Mesendoderm (in vitro differentiated cells): ENCODE data around the gene RBPJL.

Source experiments
- DNase-seq: peaks from one replicate; pipeline ENCODE4 v3.0.0; 2013
- H2AK5ac ChIP-seq: 2 replicates; pipeline ENCODE4 v1.6.1; 2013; ENCODE audit warnings: low read length, inconsistent platforms
- H2BK120ac ChIP-seq: 2 replicates; pipeline ENCODE4 v1.6.1; 2013; ENCODE audit warnings: low read depth, mild to moderate bottlenecking, low read length, moderate library complexity, mixed read lengths
- H2BK15ac ChIP-seq: replicated peaks from 2 replicates; pipeline ENCODE4 v1.6.1; 2013; ENCODE audit warnings: low read depth, mild to moderate bottlenecking, moderate library complexity
- H2BK5ac ChIP-seq: 2 replicates; pipeline ENCODE4 v1.6.1; 2013; ENCODE audit warnings: low read length, inconsistent platforms
- H3K18ac ChIP-seq: 2 replicates; pipeline ENCODE4 v1.6.1; 2013; ENCODE audit warnings: mild to moderate bottlenecking, low read length, mixed read lengths
- H3K23ac ChIP-seq: one replicate; pipeline ENCODE4 v1.6.1; 2013; ENCODE audit warnings: low read length
- H3K27ac ChIP-seq: 2 replicates; pipeline ENCODE4 v1.5.1; 2013; ENCODE audit warnings: low read depth, mild to moderate bottlenecking, inconsistent platforms, low read length, moderate library complexity
- H3K27me3 ChIP-seq: 2 replicates; pipeline ENCODE4 v1.6.1; 2013; ENCODE audit warnings: low read length, control low read depth, mild to moderate bottlenecking, inconsistent platforms; ENCODE audit not compliant: insufficient read depth, poor library complexity
- H3K36me3 ChIP-seq: 2 replicates; pipeline ENCODE4 v1.6.1; 2013; ENCODE audit warnings: low read length, inconsistent platforms; ENCODE audit not compliant: control insufficient read depth, insufficient read depth
- H3K4ac ChIP-seq: one replicate; pipeline ENCODE4 v1.6.1; 2013; ENCODE audit warnings: low read depth, mild to moderate bottlenecking, low read length, moderate library complexity
- H3K4me1 ChIP-seq: 2 replicates; pipeline ENCODE4 v1.6.1; 2013; ENCODE audit warnings: low read depth, low read length, inconsistent platforms; ENCODE audit not compliant: control insufficient read depth
- H3K4me2 ChIP-seq: 2 replicates; pipeline ENCODE4 v1.6.1; 2013; ENCODE audit warnings: low read length
- H3K4me3 ChIP-seq: 2 replicates; pipeline ENCODE4 v1.5.1; 2013; ENCODE audit warnings: mild to moderate bottlenecking, low read length
- H3K56ac ChIP-seq: one replicate; pipeline ENCODE4 v1.6.1; 2013; ENCODE audit warnings: low read length
- H3K79me1 ChIP-seq: 2 replicates; pipeline ENCODE4 v1.6.1; 2013; ENCODE audit warnings: low read length, inconsistent platforms
- H3K79me2 ChIP-seq: 2 replicates; pipeline ENCODE4 v1.6.1; 2013; ENCODE audit warnings: mild to moderate bottlenecking, low read length; ENCODE audit not compliant: control insufficient read depth, insufficient read depth
- H3K9ac ChIP-seq: 2 replicates; pipeline ENCODE4 v1.6.1; 2013; ENCODE audit warnings: low read length, inconsistent platforms
- H4K5ac ChIP-seq: one replicate; pipeline ENCODE4 v1.6.1; 2013; ENCODE audit warnings: low read length
- H4K8ac ChIP-seq: one replicate; pipeline ENCODE4 v1.6.1; 2013; ENCODE audit warnings: low read depth, mild to moderate bottlenecking, control low read depth, low read length, moderate library complexity
- WGBS: extraction: QIAGEN DNeasy Blood & Tissue Kit; methylation state at CpG from one replicate; pipeline ENCODE4 v1.1.7; 2013; ENCODE audit warnings: low lambda C conversion rate, missing lambda C conversion rate; ENCODE audit not compliant: insufficient coverage; ENCODE audit errors: extremely low coverage; 5-methylcytosine and 5-hydroxymethylcytosine counted together

The RBPJL gene

GRCh38 chr20:45340236-45340847, 33.7 kb downstream of the RBPJL start:
- H3K4me1 ChIP-seq = peaks cover 61% of the 10 kb centered on the region
- H3K79me1 ChIP-seq = peaks cover 41% of the 10 kb centered on the region
- H3K4me3 ChIP-seq = no peak overlapping the region
- no peak overlapping the region for H4K5ac ChIP-seq
- no peak overlapping the region for H3K27ac ChIP-seq
- H3K56ac ChIP-seq = peak overlapping the region; percentile 37
- no peak overlapping the region for H4K8ac ChIP-seq
- no peak overlapping the region for H3K18ac ChIP-seq
- H3K79me2 ChIP-seq = peaks cover 63% of the 10 kb centered on the region
- H2AK5ac ChIP-seq = peak overlapping the region; percentile 16
- no peaks in the 10 kb centered on the region for H3K36me3 ChIP-seq
- H3K4ac ChIP-seq = no peak overlapping the region
- no CpG with 5 or more reads among the region's 5 CpGs for WGBS
- H3K27me3 ChIP-seq = no peaks in the 10 kb centered on the region
- no peak overlapping the region for H2BK120ac ChIP-seq
- peak overlapping the region; percentile 25 for H3K9ac ChIP-seq
- H2BK15ac ChIP-seq = no peak overlapping the region
- H3K4me2 ChIP-seq = no peak overlapping the region
- DNase-seq = peak; percentile 58
- H3K23ac ChIP-seq = no peak overlapping the region
- H2BK5ac ChIP-seq = no peak overlapping the region

DNA sequence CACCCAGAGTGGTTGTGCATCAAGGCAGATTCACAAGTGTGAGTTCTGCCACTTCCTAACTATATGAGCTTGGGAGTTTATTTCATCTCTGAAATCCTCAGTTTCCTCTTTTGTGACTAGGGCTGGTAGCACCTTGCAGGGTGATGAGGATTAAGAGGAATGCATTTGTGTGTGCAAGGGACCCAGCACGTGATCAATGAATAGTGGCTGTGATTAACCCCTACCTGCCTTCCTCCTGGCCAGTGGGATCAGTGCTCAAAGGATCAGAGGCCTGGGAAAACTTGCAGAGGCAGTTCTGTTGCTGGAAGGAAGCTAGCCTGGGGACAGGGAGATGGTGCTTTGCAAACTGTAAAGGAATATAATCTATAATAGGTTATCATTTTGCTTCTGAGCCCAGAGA, 34.3 kb downstream of the RBPJL start:
- peak overlapping the region; percentile 9 for H2BK5ac ChIP-seq
- peak overlapping the region; percentile 92 for H3K56ac ChIP-seq
- no peak overlapping the region for H3K23ac ChIP-seq
- no peak overlapping the region for H4K8ac ChIP-seq
- no peak overlapping the region for H3K4me2 ChIP-seq
- no peaks in the 10 kb centered on the region for H3K36me3 ChIP-seq
- peak overlapping the region; percentile 75 for H3K18ac ChIP-seq
- peak; percentile 64 for DNase-seq
- H2BK15ac ChIP-seq = no peak overlapping the region
- peaks cover 66% of the 10 kb centered on the region for H3K79me2 ChIP-seq
- WGBS = no CpG with 5 or more reads among the region's 1 CpG
- H3K4me3 ChIP-seq = no peak overlapping the region
- H4K5ac ChIP-seq = no peak overlapping the region
- no peaks in the 10 kb centered on the region for H3K27me3 ChIP-seq
- peaks cover 66% of the 10 kb centered on the region for H3K4me1 ChIP-seq
- H3K79me1 ChIP-seq = peaks cover 44% of the 10 kb centered on the region
- H3K9ac ChIP-seq = peak overlapping the region; percentile 25
- H3K27ac ChIP-seq = peak overlapping the region; percentile 97
- H2BK120ac ChIP-seq = no peak overlapping the region
- no peak overlapping the region for H3K4ac ChIP-seq
- no peak overlapping the region for H2AK5ac ChIP-seq

- H3K27ac ChIP-seq = peak overlapping the region; percentile 97
- no peak overlapping the region for H2BK120ac ChIP-seq
- H3K18ac ChIP-seq = peak overlapping the region; percentile 75
- H3K4me2 ChIP-seq = peak overlapping the region; percentile 36
- H4K8ac ChIP-seq = no peak overlapping the region
- H3K23ac ChIP-seq = no peak overlapping the region
- H3K9ac ChIP-seq = peak overlapping the region; percentile 42
- H3K4me1 ChIP-seq = peaks cover 70% of the 10 kb centered on the region
- peaks cover 41% of the 10 kb centered on the region for H3K79me1 ChIP-seq
- no peaks in the 10 kb centered on the region for H3K36me3 ChIP-seq
- no peaks in the 10 kb centered on the region for H3K27me3 ChIP-seq
- DNase-seq = no peak
- no peak overlapping the region for H4K5ac ChIP-seq
- H3K56ac ChIP-seq = peak overlapping the region; percentile 92
- WGBS = no CpG with 5 or more reads among the region's 3 CpGs
- H3K4me3 ChIP-seq = no peak overlapping the region
- peak overlapping the region; percentile 74 for H3K4ac ChIP-seq
- peak overlapping the region; percentile 17 for H2AK5ac ChIP-seq
- H2BK5ac ChIP-seq = peak overlapping the region; percentile 26
- H2BK15ac ChIP-seq = no peak overlapping the region
- H3K79me2 ChIP-seq = peaks cover 70% of the 10 kb centered on the region
Measured at GRCh38 chr20:45341579-45341938, 34.9 kb downstream of the RBPJL start.

GRCh38 chr20:45341939-45342854, 35.6 kb downstream of the RBPJL start:
- peak; percentile 98 for DNase-seq
- H4K8ac ChIP-seq = no peak overlapping the region
- no CpG with 5 or more reads among the region's 16 CpGs for WGBS

GRCh38 chr20:45342855-45343531, 36.4 kb downstream of the RBPJL start:
- peak overlapping the region; percentile 63 for H3K4ac ChIP-seq

More at GRCh38 chr20:45341939-45342854, 35.6 kb downstream of the RBPJL start:
- peak overlapping the region; percentile 84 for H3K18ac ChIP-seq
- no peak overlapping the region for H3K4me3 ChIP-seq
- no peaks in the 10 kb centered on the region for H3K27me3 ChIP-seq
- H3K4ac ChIP-seq = peak overlapping the region; percentile 74
- H2BK5ac ChIP-seq = peak overlapping the region; percentile 96
- H3K4me2 ChIP-seq = peak overlapping the region; percentile 54
- H3K27ac ChIP-seq = peak overlapping the region; percentile 97
- peak overlapping the region; percentile 16 for H2BK120ac ChIP-seq
- peak overlapping the region; percentile 17 for H2AK5ac ChIP-seq
- H3K36me3 ChIP-seq = no peaks in the 10 kb centered on the region
- peak overlapping the region; percentile 92 for H3K56ac ChIP-seq
- no peak overlapping the region for H4K5ac ChIP-seq
- H3K23ac ChIP-seq = no peak overlapping the region
- H2BK15ac ChIP-seq = no peak overlapping the region
- H3K79me2 ChIP-seq = peaks cover 71% of the 10 kb centered on the region
- peak overlapping the region; percentile 62 for H3K9ac ChIP-seq
- H3K4me1 ChIP-seq = peaks cover 71% of the 10 kb centered on the region
- peaks cover 38% of the 10 kb centered on the region for H3K79me1 ChIP-seq

More at GRCh38 chr20:45342855-45343531, 36.4 kb downstream of the RBPJL start:
- H2BK5ac ChIP-seq = peak overlapping the region; percentile 57
- peak overlapping the region; percentile 30 for H2BK120ac ChIP-seq
- H3K27ac ChIP-seq = peak overlapping the region; percentile 97
- H3K4me1 ChIP-seq = peaks cover 64% of the 10 kb centered on the region
- no peak overlapping the region for H4K5ac ChIP-seq
- H2BK15ac ChIP-seq = peak overlapping the region; percentile 3
- peaks cover 70% of the 10 kb centered on the region for H3K79me2 ChIP-seq
- H3K36me3 ChIP-seq = no peaks in the 10 kb centered on the region
- H3K79me1 ChIP-seq = peaks cover 37% of the 10 kb centered on the region
- peak overlapping the region; percentile 56 for H3K9ac ChIP-seq
- WGBS = no CpG with 5 or more reads among the region's 6 CpGs
- no peaks in the 10 kb centered on the region for H3K27me3 ChIP-seq
- peak overlapping the region; percentile 41 for H2AK5ac ChIP-seq
- peak overlapping the region; percentile 92 for H3K56ac ChIP-seq
- peak overlapping the region; percentile 13 for H3K4me2 ChIP-seq
- H3K18ac ChIP-seq = peak overlapping the region; percentile 84
- H3K4me3 ChIP-seq = no peak overlapping the region
- H4K8ac ChIP-seq = no peak overlapping the region
- H3K23ac ChIP-seq = no peak overlapping the region
- DNase-seq = no peak
